ENCODE results near the gene CAPZB.
"Not testable (repeated sequence)": the region's sequence is repeated elsewhere in the genome, so short reads cannot be mapped to it uniquely, and the experiment has no call there.

CAPZB gene

DNA sequence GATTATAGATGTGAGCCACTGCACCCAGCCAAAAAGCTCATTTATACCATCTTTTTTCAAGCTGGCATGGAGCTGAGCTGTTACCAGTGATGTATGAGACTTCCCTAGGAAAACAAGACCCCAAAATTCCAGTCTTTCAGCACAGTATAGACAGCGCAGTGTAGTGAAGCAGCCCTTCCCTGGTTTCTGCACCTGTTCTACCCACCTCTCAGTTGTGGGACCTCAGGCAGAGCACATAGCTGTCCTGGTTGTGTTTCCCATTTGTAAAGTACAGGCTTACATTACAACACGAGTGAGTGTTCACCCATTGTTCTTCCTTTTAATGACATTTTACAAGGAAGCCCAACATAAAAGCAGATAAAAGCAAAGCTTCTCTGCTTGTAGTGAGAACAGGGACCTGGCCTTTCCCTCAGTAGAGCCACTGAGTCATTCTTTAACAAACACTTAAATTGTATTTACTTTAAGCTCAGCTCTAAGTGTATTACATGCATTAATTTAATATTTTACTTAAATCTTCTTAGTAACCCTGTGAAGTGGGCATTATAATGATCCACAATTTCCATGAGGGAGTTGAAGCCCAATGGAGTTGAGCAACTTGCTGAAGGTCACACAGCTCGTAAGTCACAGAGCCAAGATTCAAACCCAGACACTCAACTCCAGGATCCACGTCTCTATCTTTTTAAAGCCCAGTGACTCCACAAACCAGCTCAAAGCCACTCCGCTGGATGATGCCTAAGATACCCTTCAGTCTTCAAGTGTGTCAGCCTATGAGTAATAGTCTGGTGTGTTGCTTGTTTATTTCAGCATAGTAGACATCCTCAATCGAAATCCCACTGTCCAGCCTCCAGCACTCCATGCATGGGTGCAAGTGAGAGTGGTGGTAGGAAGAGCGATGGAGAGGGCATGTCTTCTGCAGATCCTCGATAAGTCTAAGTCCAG, 40.5 kb upstream of the CAPZB start:
- ATAC-seq (ENCODE audit: insufficient read depth, low read depth), result no peak
- DNase-seq, result no peak
- Histone ChIP-seq H3K79me2 (ENCODE audit: insufficient read depth, low read length) (no peaks in the 10 kb centered on the region), H3K27ac (ENCODE audit: low read length) (no peak overlapping the region), H4K20me1 (ENCODE audit: insufficient read depth, low read length) (no peaks in the 10 kb centered on the region), H2AFZ (ENCODE audit: low read depth, low read length) (no peak overlapping the region), H3K4me2 (ENCODE audit: insufficient read depth, low read length) (no peak overlapping the region), H3K9me3 (ENCODE audit: insufficient read depth, low read length, severe bottlenecking) (no peaks in the 10 kb centered on the region), H3K4me1 (ENCODE audit: insufficient read depth, low read length) (no peaks in the 10 kb centered on the region), H3K36me3 (ENCODE audit: insufficient read depth, low read length) (no peaks in the 10 kb centered on the region), H3K9ac (ENCODE audit: low read depth, low read length) (no peak overlapping the region), H3K4me3 (ENCODE audit: low read depth in 1 of 2, low read length in 2 of 2) (no peak overlapping the region), H3K27me3 (ENCODE audit: insufficient read depth, low read length, poor library complexity) (no peaks in the 10 kb centered on the region)
- no peak for TF ChIP-seq EZH2 (IDR thresholded peaks at IDR 0.05; ENCODE audit: borderline replicate concordance, low read depth, low read length, severe bottlenecking)
- TF ChIP-seq, protein P1, sequence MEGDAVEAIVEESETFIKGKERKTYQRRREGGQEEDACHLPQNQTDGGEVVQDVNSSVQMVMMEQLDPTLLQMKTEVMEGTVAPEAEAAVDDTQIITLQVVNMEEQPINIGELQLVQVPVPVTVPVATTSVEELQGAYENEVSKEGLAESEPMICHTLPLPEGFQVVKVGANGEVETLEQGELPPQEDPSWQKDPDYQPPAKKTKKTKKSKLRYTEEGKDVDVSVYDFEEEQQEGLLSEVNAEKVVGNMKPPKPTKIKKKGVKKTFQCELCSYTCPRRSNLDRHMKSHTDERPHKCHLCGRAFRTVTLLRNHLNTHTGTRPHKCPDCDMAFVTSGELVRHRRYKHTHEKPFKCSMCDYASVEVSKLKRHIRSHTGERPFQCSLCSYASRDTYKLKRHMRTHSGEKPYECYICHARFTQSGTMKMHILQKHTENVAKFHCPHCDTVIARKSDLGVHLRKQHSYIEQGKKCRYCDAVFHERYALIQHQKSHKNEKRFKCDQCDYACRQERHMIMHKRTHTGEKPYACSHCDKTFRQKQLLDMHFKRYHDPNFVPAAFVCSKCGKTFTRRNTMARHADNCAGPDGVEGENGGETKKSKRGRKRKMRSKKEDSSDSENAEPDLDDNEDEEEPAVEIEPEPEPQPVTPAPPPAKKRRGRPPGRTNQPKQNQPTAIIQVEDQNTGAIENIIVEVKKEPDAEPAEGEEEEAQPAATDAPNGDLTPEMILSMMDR (IDR thresholded peaks at IDR 0.05; ENCODE audit: borderline replicate concordance, extremely low read depth, low read length, poor library complexity, severe bottlenecking), result no peak

DNA sequence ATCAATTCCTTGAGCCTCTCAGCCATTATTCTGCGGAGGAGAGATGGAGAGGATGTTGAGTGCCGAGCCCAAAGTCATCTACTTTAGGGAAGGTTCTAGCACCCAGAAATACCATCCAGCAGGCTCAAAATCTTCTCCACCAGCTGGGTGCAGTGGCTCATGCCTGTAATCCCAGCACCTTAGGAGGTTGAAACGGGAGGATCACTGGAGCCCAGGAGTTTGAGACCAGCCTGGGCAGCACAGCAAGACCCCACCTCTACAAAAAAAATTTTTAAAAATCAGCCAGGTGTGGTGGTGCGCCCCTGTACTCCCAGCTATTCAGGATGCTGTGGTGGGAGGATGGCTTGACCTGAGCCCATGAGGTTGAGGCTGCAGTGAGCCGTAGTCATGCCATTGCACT, 39.5 kb upstream of the CAPZB start:
- Histone ChIP-seq H3K4me1 (ENCODE audit: insufficient read depth, low read length) (no peaks in the 10 kb centered on the region), H3K4me2 (ENCODE audit: insufficient read depth, low read length) (no peak overlapping the region), H3K9ac (ENCODE audit: low read depth, low read length) (no peak overlapping the region), H3K27ac (ENCODE audit: low read length) (no peak overlapping the region), H3K36me3 (ENCODE audit: insufficient read depth, low read length) (no peaks in the 10 kb centered on the region), H3K9me3 (ENCODE audit: insufficient read depth, low read length, severe bottlenecking) (no peaks in the 10 kb centered on the region), H3K27me3 (ENCODE audit: insufficient read depth, low read length, poor library complexity) (no peaks in the 10 kb centered on the region), H4K20me1 (ENCODE audit: insufficient read depth, low read length) (no peaks in the 10 kb centered on the region), H3K79me2 (ENCODE audit: insufficient read depth, low read length) (no peaks in the 10 kb centered on the region), H3K4me3 (ENCODE audit: low read depth in 1 of 2, low read length in 2 of 2) (no peak overlapping the region), H2AFZ (ENCODE audit: low read depth, low read length) (no peak overlapping the region)
- ATAC-seq (ENCODE audit: insufficient read depth, low read depth) (no peak), DNase-seq (no peak)
- TF ChIP-seq EZH2 (IDR thresholded peaks at IDR 0.05; ENCODE audit: borderline replicate concordance, low read depth, low read length, severe bottlenecking), result no peak

DNA sequence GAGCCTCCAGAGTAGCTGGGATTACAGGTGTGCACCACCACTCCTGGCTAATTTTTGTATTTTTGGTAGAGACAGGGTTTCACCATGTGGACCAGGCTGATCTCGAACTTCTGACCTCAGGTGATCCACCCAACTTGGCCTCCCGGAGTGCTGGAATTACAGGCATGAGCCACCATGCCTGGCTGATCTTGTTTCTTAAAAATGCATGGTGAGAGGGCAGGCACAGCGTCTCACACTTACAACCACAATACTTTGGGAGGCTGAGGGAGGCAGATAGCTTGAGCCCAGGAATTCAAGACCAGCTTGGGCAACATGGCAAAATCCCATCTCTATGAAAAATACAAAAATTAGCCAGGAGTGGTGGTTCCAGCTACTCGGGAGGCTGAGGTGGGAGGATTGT, 37.2 kb upstream of the CAPZB start:
- not testable (repeated sequence) for DNase-seq; H3K4me2 ChIP-seq (ENCODE audit: insufficient read depth, low read length); H2AFZ ChIP-seq (ENCODE audit: low read depth, low read length); H3K27me3 ChIP-seq (ENCODE audit: insufficient read depth, low read length, poor library complexity); H4K20me1 ChIP-seq (ENCODE audit: insufficient read depth, low read length); H3K4me1 ChIP-seq (ENCODE audit: insufficient read depth, low read length); H3K79me2 ChIP-seq (ENCODE audit: insufficient read depth, low read length); H3K9ac ChIP-seq (ENCODE audit: low read depth, low read length); H3K9me3 ChIP-seq (ENCODE audit: insufficient read depth, low read length, severe bottlenecking); H3K27ac ChIP-seq (ENCODE audit: low read length); ATAC-seq (ENCODE audit: insufficient read depth, low read depth); H3K36me3 ChIP-seq (ENCODE audit: insufficient read depth, low read length); H3K4me3 ChIP-seq (ENCODE audit: low read depth in 1 of 2, low read length in 2 of 2)

DNA sequence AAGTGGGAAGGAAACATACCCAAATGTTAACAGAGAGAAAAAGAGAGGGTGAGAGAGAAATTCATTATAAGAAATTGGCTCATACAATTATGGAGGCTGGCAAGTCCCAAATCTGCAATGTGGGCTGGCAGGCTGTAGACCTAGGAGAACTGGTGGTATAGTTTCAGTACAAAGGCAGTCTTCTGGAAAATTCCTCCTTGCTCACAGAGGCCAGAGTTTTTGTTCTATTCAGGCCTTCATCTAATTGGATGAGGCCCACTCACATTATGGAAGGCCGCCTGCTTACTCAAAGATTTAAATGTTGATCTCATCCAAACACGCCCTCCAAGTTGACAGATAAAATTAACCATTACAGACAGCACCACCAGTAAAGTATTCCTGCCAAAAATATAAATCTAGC, 36.1 kb upstream of the CAPZB start:
- no peaks in the 10 kb centered on the region for H3K36me3 ChIP-seq (ENCODE audit: insufficient read depth, low read length)

More for the DNA sequence above, 36.1 kb upstream of the CAPZB start:
- no peak for ATAC-seq (ENCODE audit: insufficient read depth, low read depth)
- no peaks in the 10 kb centered on the region for H4K20me1 ChIP-seq (ENCODE audit: insufficient read depth, low read length)
- no peaks in the 10 kb centered on the region for H3K79me2 ChIP-seq (ENCODE audit: insufficient read depth, low read length)
- no peaks in the 10 kb centered on the region for H3K27me3 ChIP-seq (ENCODE audit: insufficient read depth, low read length, poor library complexity)
- no peak overlapping the region for H2AFZ ChIP-seq (ENCODE audit: low read depth, low read length)
- H3K4me3 ChIP-seq (ENCODE audit: low read depth in 1 of 2, low read length in 2 of 2), result no peak overlapping the region
- no peak overlapping the region for H3K4me2 ChIP-seq (ENCODE audit: insufficient read depth, low read length)
- H3K4me1 ChIP-seq (ENCODE audit: insufficient read depth, low read length), result no peaks in the 10 kb centered on the region
- no peaks in the 10 kb centered on the region for H3K9me3 ChIP-seq (ENCODE audit: insufficient read depth, low read length, severe bottlenecking)
- no peak overlapping the region for H3K9ac ChIP-seq (ENCODE audit: low read depth, low read length)
- no peak overlapping the region for H3K27ac ChIP-seq (ENCODE audit: low read length)
- TF ChIP-seq, protein P1 (IDR thresholded peaks at IDR 0.05; ENCODE audit: borderline replicate concordance, extremely low read depth, low read length, poor library complexity, severe bottlenecking), result no peak
- no peak for TF ChIP-seq EZH2 (IDR thresholded peaks at IDR 0.05; ENCODE audit: borderline replicate concordance, low read depth, low read length, severe bottlenecking)
- DNase-seq, result no peak

Measured in DND-41 (cell line).